Measurements from ENCODE around the gene EPAS1.

GRCh38 chr2:46353509-46353908, 56.3 kb downstream of the EPAS1 start:
- TF ChIP-seq POLR2A (IDR thresholded peaks at IDR 0.05): no peak
- TF ChIP-seq, protein P1, sequence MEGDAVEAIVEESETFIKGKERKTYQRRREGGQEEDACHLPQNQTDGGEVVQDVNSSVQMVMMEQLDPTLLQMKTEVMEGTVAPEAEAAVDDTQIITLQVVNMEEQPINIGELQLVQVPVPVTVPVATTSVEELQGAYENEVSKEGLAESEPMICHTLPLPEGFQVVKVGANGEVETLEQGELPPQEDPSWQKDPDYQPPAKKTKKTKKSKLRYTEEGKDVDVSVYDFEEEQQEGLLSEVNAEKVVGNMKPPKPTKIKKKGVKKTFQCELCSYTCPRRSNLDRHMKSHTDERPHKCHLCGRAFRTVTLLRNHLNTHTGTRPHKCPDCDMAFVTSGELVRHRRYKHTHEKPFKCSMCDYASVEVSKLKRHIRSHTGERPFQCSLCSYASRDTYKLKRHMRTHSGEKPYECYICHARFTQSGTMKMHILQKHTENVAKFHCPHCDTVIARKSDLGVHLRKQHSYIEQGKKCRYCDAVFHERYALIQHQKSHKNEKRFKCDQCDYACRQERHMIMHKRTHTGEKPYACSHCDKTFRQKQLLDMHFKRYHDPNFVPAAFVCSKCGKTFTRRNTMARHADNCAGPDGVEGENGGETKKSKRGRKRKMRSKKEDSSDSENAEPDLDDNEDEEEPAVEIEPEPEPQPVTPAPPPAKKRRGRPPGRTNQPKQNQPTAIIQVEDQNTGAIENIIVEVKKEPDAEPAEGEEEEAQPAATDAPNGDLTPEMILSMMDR (IDR thresholded peaks at IDR 0.05): no peak
